Upper lobe of left lung (tissue), 4 donors: Measurements from ENCODE around the gene HOMER2.

Experiments
- CTCF ChIP-seq, 6 experiments: fragments of 450-650 bp in 4 of 6; fragments of 200-600 bp in 2 of 6; sonication (generic) in 2 of 6; IDR thresholded peaks; one replicate each; pipeline ENCODE4 v1.5.1; 2016 to 2019; ENCODE audit warnings: antibody characterized with exemption in 6 of 6
- EP300 ChIP-seq, 4 donors: sonication (generic); formaldehyde crosslinking; IDR thresholded peaks; one replicate each; pipeline ENCODE4 v1.5.1; 2017; ENCODE audit warnings: antibody characterized with exemption in 4 of 4, control low read depth in 2 of 4
- POLR2A ChIP-seq, 4 donors: fragments of 450-650 bp; IDR thresholded peaks; one replicate each; pipeline ENCODE4 v1.5.1; 2016 to 2017; ENCODE audit warnings: antibody characterized with exemption in 4 of 4, mild to moderate bottlenecking in 2 of 4
- POLR2AphosphoS5 ChIP-seq, 2 donors: sonication (generic); formaldehyde crosslinking; IDR thresholded peaks; one replicate each; pipeline ENCODE4 v1.5.1; 2017; ENCODE audit warnings: antibody characterized with exemption in 2 of 2

- TF ChIP-seq POLR2A (IDR thresholded peaks at IDR 0.05) (no peak), CTCF (IDR thresholded peaks at IDR 0.05) (no peak), POLR2AphosphoS5 (IDR thresholded peaks at IDR 0.05) (no peak), EP300 (IDR thresholded peaks at IDR 0.05) (no peak)
These were observed 106.8 kb downstream of the HOMER2 start for GRCh38 chr15:82845686-82846085.
